IPS DF 19.7 (cell line): Measurements from ENCODE around the gene ATR.
"Not testable (repeated sequence)": the region's sequence is repeated elsewhere in the genome, so short reads cannot be mapped to it uniquely, and the experiment has no call there.

ENCODE experiments used
- DNase-seq: peaks from one replicate; pipeline ENCODE4 v3.0.0-alpha.2; 2013; ENCODE audit warnings: low read depth, low spot score

The ATR gene

GRCh38 chr3:142578329-142579223, at the start of gene ATR:
TSS of gene ATR (minus strand) at chr3:142578733. CDS start at chr3:142578704, 29 bp downstream.
- DNase-seq: peak; percentile 82

GRCh38 chr3:142626971-142627370, 48.4 kb upstream of the ATR start:
- DNase-seq: no peak

- DNase-seq: no peak
These were observed 46.6 kb upstream of the ATR start for GRCh38 chr3:142625153-142625440.

- no peak for DNase-seq
These were observed 46.0 kb upstream of the ATR start for GRCh38 chr3:142624341-142625152.

GRCh38 chr3:142623194-142623593, 44.7 kb upstream of the ATR start:
- DNase-seq: no peak

GRCh38 chr3:142622405-142622804, 43.9 kb upstream of the ATR start:
- no peak for DNase-seq

- no peak for DNase-seq
These were observed 40.5 kb upstream of the ATR start for GRCh38 chr3:142618917-142619461.

- DNase-seq: no peak
These were observed 36.6 kb upstream of the ATR start for GRCh38 chr3:142615171-142615570.

- no peak for DNase-seq
These were observed 35.6 kb upstream of the ATR start for GRCh38 chr3:142614059-142614626.

GRCh38 chr3:142613491-142613890, 35.0 kb upstream of the ATR start:
- DNase-seq: no peak

GRCh38 chr3:142611206-142611605, 32.7 kb upstream of the ATR start:
- DNase-seq: no peak

GRCh38 chr3:142609136-142609535, 30.6 kb upstream of the ATR start:
- DNase-seq: no peak

GRCh38 chr3:142608631-142609030, 30.1 kb upstream of the ATR start:
- no peak for DNase-seq

GRCh38 chr3:142604940-142605339, 26.4 kb upstream of the ATR start:
- DNase-seq: no peak

GRCh38 chr3:142603386-142603705, 24.8 kb upstream of the ATR start:
- not testable (repeated sequence) for DNase-seq

GRCh38 chr3:142602619-142603385, 24.3 kb upstream of the ATR start:
- DNase-seq: no peak

- no peak for DNase-seq
These were observed 23.2 kb upstream of the ATR start for GRCh38 chr3:142601713-142602112.

GRCh38 chr3:142597906-142598305, 19.4 kb upstream of the ATR start:
- no peak for DNase-seq

GRCh38 chr3:142596726-142597088, 18.2 kb upstream of the ATR start:
- no peak for DNase-seq

GRCh38 chr3:142595951-142596725, 17.6 kb upstream of the ATR start, which contains the start of gene PLS1:
TSS of gene PLS1 (plus strand) at chr3:142596393. CDS start at chr3:142664238, 67,845 bp downstream.
- DNase-seq: peak; percentile 63

GRCh38 chr3:142595581-142595950, 17.0 kb upstream of the ATR start:
- no peak for DNase-seq
